MM.1S (cell line): ENCODE measurements around the gene LRRK1.
A peak's percentile ranks its signal among the peaks of the same experiment; 100 is the strongest.

Experiments used
- DNase-seq: peaks from one replicate; pipeline ENCODE4 v3.0.0-alpha.2; 2015
- H2AFZ ChIP-seq: fragments of 300-600 bp; sonication (generic); 2 replicates; pipeline ENCODE4 v1.6.0; 2016; ENCODE audit warnings: antibody characterized with exemption, low read length
- H3F3A ChIP-seq: fragments of 300-600 bp; sonication (generic); 2 replicates; pipeline ENCODE4 v1.6.1; 2016; ENCODE audit warnings: mild to moderate bottlenecking, antibody characterized with exemption, low read length, moderate library complexity, mixed read lengths; ENCODE audit not compliant: insufficient read depth
- H3K27ac ChIP-seq: fragments of 300-600 bp; sonication (generic); 2 replicates; pipeline ENCODE4 v1.5.1; 2016; ENCODE audit warnings: mild to moderate bottlenecking, low read length
- H3K27me3 ChIP-seq: fragments of 300-600 bp; sonication (generic); replicated peaks from 2 replicates; pipeline ENCODE4 v1.6.0; 2016; ENCODE audit warnings: low read length; ENCODE audit not compliant: insufficient read depth
- H3K36me3 ChIP-seq: fragments of 300-600 bp; sonication (generic); replicated peaks from 2 replicates; pipeline ENCODE4 v1.6.1; 2016; ENCODE audit warnings: mild to moderate bottlenecking, low read length, mixed read lengths; ENCODE audit not compliant: insufficient read depth
- H3K4me1 ChIP-seq: fragments of 300-600 bp; sonication (generic); 2 replicates; pipeline ENCODE4 v1.6.1; 2016; ENCODE audit warnings: low read length, mixed read lengths
- H3K4me2 ChIP-seq: fragments of 300-600 bp; sonication (generic); 2 replicates; pipeline ENCODE4 v1.6.0; 2016; ENCODE audit warnings: low read depth, low read length
- H3K4me3 ChIP-seq: fragments of 300-600 bp; sonication (generic); 2 replicates; pipeline ENCODE4 v1.5.1; 2016; ENCODE audit warnings: low read length, mixed read lengths
- H3K79me2 ChIP-seq: fragments of 300-600 bp; sonication (generic); 2 replicates; pipeline ENCODE4 v1.6.1; 2016; ENCODE audit warnings: mixed run types, low read length, mixed read lengths
- H3K9ac ChIP-seq: fragments of 300-600 bp; sonication (generic); 2 replicates; pipeline ENCODE4 v1.6.1; 2016; ENCODE audit warnings: low read length, mixed read lengths
- H3K9me2 ChIP-seq: fragments of 300-600 bp; sonication (generic); replicated peaks from 2 replicates; pipeline ENCODE4 v1.6.1; 2016; ENCODE audit warnings: mild to moderate bottlenecking, low read length, mixed read lengths; ENCODE audit not compliant: insufficient read depth
- H3K9me3 ChIP-seq: fragments of 300-600 bp; sonication (generic); replicated peaks from 2 replicates; pipeline ENCODE4 v1.6.1; 2016; ENCODE audit warnings: mild to moderate bottlenecking, low read length, mixed read lengths; ENCODE audit not compliant: insufficient read depth
- H4K20me1 ChIP-seq: fragments of 300-600 bp; sonication (generic); 2 replicates; pipeline ENCODE4 v1.6.1; 2016; ENCODE audit warnings: mild to moderate bottlenecking, low read length, moderate library complexity, mixed read lengths; ENCODE audit not compliant: insufficient read depth
- EZH2 ChIP-seq: fragments of 300-600 bp; sonication (generic); optimal IDR thresholded peaks from 2 replicates; pipeline ENCODE3; 2017; ENCODE audit warnings: low read depth, mild to moderate bottlenecking, antibody characterized with exemption, low read length, mixed read lengths
- EZH2phosphoT487 ChIP-seq: fragments of 300-600 bp; sonication (generic); IDR thresholded peaks from 2 replicates; pipeline ENCODE4 v1.6.1; 2018; ENCODE audit warnings: antibody characterized with exemption, low read length
- TF ChIP-seq, protein P1 (sequence below): fragments of 300-600 bp; sonication (generic); IDR thresholded peaks from 2 replicates; pipeline ENCODE4 v1.5.1; 2016; ENCODE audit warnings: antibody characterized with exemption, low read length, mixed read lengths

LRRK1 gene

DNA sequence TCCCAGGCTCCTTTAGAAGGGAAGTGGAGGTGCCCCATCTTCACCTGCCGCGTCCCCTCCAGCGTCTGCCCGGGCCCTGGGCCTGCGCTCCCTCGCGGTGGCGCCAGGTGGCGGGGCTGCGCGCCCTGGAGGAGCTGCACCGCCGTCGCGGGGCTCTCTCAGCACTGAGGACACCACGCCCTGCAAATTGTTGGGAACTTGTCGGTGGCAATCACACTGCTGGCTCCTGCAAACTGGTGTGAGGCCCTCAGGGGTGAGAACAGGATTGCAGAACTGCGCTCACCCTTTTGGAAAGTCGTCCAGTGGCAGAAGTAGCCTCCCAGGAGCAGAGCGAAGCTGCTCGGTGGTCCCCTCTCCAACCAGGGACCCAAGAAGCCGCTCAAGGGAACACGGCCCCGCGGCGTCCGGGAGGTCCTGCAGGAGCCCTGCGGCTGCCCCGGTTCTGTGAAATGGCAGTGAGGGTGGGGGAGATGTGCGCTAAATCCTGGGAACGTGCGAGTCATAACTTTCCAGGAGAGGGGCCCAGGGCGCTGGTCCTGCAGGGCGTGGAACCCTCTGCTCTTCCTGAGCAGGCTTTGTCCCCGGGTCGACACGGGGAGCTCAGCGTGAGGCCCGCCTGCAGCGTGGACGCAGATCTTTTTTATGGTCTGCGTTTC lies 995 bp upstream of the LRRK1 start:
- H3K36me3 ChIP-seq, result no peaks in the 10 kb centered on the region
- no peaks in the 10 kb centered on the region for H3K9me2 ChIP-seq
- H3K4me3 ChIP-seq, result peak overlapping the region; percentile 71
- H3F3A ChIP-seq, result peaks cover 33% of the 10 kb centered on the region
- peak overlapping the region; percentile 88 for H3K4me2 ChIP-seq
- H3K9ac ChIP-seq, result peak overlapping the region; percentile 55
- peak; percentile 88 for DNase-seq
- no peaks in the 10 kb centered on the region for H3K9me3 ChIP-seq
- TF ChIP-seq, protein P1, sequence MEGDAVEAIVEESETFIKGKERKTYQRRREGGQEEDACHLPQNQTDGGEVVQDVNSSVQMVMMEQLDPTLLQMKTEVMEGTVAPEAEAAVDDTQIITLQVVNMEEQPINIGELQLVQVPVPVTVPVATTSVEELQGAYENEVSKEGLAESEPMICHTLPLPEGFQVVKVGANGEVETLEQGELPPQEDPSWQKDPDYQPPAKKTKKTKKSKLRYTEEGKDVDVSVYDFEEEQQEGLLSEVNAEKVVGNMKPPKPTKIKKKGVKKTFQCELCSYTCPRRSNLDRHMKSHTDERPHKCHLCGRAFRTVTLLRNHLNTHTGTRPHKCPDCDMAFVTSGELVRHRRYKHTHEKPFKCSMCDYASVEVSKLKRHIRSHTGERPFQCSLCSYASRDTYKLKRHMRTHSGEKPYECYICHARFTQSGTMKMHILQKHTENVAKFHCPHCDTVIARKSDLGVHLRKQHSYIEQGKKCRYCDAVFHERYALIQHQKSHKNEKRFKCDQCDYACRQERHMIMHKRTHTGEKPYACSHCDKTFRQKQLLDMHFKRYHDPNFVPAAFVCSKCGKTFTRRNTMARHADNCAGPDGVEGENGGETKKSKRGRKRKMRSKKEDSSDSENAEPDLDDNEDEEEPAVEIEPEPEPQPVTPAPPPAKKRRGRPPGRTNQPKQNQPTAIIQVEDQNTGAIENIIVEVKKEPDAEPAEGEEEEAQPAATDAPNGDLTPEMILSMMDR, result peak; percentile 97
- TF ChIP-seq EZH2phosphoT487, result no peak
- peak overlapping the region; percentile 10; the same call in 1 of the 2 replicates for H3K27ac ChIP-seq
- H3K79me2 ChIP-seq, result peaks cover 29% of the 10 kb centered on the region
- H3K27me3 ChIP-seq, result no peaks in the 10 kb centered on the region
- no peaks in the 10 kb centered on the region for H4K20me1 ChIP-seq
- H2AFZ ChIP-seq, result peak overlapping the region; percentile 55
- H3K4me1 ChIP-seq, result peaks cover 29% of the 10 kb centered on the region

- no peaks in the 10 kb centered on the region for H3K36me3 ChIP-seq
- TF ChIP-seq EZH2phosphoT487 (no peak), EZH2 (no peak)
- H3K9ac ChIP-seq, result peak overlapping the region; percentile 78
Observed at GRCh38 chr15:100919481-100920405, 586 bp downstream of the LRRK1 start.

DNA sequence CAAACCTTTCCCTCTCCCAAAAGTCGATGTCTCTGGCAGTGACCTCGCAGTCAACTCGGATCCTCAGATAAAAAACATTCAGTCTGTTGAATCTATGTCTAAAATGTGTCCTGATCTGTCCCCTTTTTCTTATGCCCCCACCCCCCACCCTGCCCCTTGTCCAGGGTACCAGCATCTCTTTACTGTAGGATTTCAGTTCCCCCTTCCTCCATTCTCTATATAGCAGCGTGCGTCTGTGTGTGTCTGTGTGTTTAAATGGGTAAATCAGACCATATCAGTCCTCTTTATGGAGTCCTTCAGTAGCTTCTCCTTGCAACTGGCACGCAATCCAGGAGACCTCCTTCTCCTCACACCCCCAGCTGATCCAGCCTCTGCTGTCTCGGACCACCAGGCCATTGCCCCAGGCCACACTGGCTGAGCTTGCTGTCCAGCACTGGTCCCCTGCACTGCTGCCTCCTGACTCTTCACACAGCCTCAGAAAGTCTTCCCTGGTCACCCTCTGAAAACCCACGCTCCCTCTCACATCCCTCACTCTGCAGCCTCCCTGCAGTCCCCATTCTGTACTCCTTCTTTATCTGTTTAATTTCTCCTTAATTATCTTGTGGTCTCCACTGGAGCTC lies 1.5 kb downstream of the LRRK1 start:
- peaks cover 51% of the 10 kb centered on the region for H3K79me2 ChIP-seq
- H3K27me3 ChIP-seq, result no peaks in the 10 kb centered on the region
- peak overlapping the region; percentile 78; the same call in 1 of the 2 replicates for H3K9ac ChIP-seq
- no peak for DNase-seq
- peak overlapping the region; percentile 82 for H3K4me3 ChIP-seq
- H2AFZ ChIP-seq, result 0 out of 2 replicates have a peak overlapping the region, but pooled peaks have one; percentile 31
- peaks cover 44% of the 10 kb centered on the region for H3K4me1 ChIP-seq
- TF ChIP-seq EZH2, result no peak
- H3K27ac ChIP-seq, result peak overlapping the region; percentile 96; the same call in 1 of the 2 replicates
- H3K9me3 ChIP-seq, result no peaks in the 10 kb centered on the region
- H3F3A ChIP-seq, result peaks cover 37% of the 10 kb centered on the region
- peaks cover 5% of the 10 kb centered on the region; the same call in 1 of the 2 replicates for H3K36me3 ChIP-seq
- H3K4me2 ChIP-seq, result peak overlapping the region; percentile 86
- H4K20me1 ChIP-seq, result no peaks in the 10 kb centered on the region
- H3K9me2 ChIP-seq, result no peaks in the 10 kb centered on the region

More at GRCh38 chr15:100919481-100920405, 586 bp downstream of the LRRK1 start:
- peaks cover 44% of the 10 kb centered on the region for H3K79me2 ChIP-seq
- H3K27ac ChIP-seq, result peak overlapping the region; percentile 96; the same call in 1 of the 2 replicates
- no peaks in the 10 kb centered on the region for H3K9me3 ChIP-seq
- peaks cover 44% of the 10 kb centered on the region for H3K4me1 ChIP-seq
- no peaks in the 10 kb centered on the region for H4K20me1 ChIP-seq
- peak overlapping the region; percentile 82 for H3K4me3 ChIP-seq
- H3K27me3 ChIP-seq, result no peaks in the 10 kb centered on the region
- peak overlapping the region; percentile 31 for H2AFZ ChIP-seq
- H3K4me2 ChIP-seq, result peak overlapping the region; percentile 86
- no peaks in the 10 kb centered on the region for H3K9me2 ChIP-seq
- peak; percentile 37 for DNase-seq
- peaks cover 37% of the 10 kb centered on the region for H3F3A ChIP-seq
